ENCODE measurements around the gene NCKAP1.

- TF ChIP-seq POLR2A (IDR thresholded peaks at IDR 0.05) (no peak), CTCF (IDR thresholded peaks at IDR 0.05) (no peak)
These were observed 154.8 kb downstream of the NCKAP1 start for GRCh38 chr2:182883451-182883850.
